Measurements from ENCODE around the gene PGBD4. TPM values are rescaled to one million over a fixed set of nuclear protein-coding genes. Genes with fewer than 3 reads are reported as not detected.

PGBD4 gene
- total RNA-seq, 2 donors from 2014 or later: 1.2 to 1.3 TPM

GRCh38 chr15:34109797-34110663 lies 8.1 kb downstream of the PGBD4 start:
- DNase-seq (ENCODE audit: low spot score): no peak
- Histone ChIP-seq H3K4me3 (no peak overlapping the region), H3K36me3 (no peaks in the 10 kb centered on the region), H3K9me3 (no peaks in the 10 kb centered on the region), H3K4me1 (replicated peaks) (no peaks in the 10 kb centered on the region), H3K27ac (no peak overlapping the region), H3K27me3 (replicated peaks; ENCODE audit: insufficient read depth) (no peaks in the 10 kb centered on the region)
- 68% methylated on average over 5 of the region's 5 CpGs for WGBS
- intact Hi-C loops (cut with DNase I): no loop called here
- TF ChIP-seq POLR2A (IDR thresholded peaks at IDR 0.05): no peak
- peak in 3 of 4 experiments; percentile 36 to 54 (median 39) for TF ChIP-seq CTCF (IDR thresholded peaks at IDR 0.05)
- TF ChIP-seq POLR2AphosphoS5 (IDR thresholded peaks at IDR 0.05): no peak

GRCh38 chr15:34111488-34111887 lies 9.6 kb downstream of the PGBD4 start:
- TF ChIP-seq POLR2AphosphoS5 (IDR thresholded peaks at IDR 0.05) (no peak), CTCF (IDR thresholded peaks at IDR 0.05) (no peak), POLR2A (IDR thresholded peaks at IDR 0.05) (no peak)
- Histone ChIP-seq H3K27me3 (replicated peaks; ENCODE audit: insufficient read depth) (no peaks in the 10 kb centered on the region), H3K4me1 (replicated peaks) (no peaks in the 10 kb centered on the region), H3K36me3 (no peaks in the 10 kb centered on the region), H3K9me3 (no peaks in the 10 kb centered on the region), H3K27ac (no peak overlapping the region), H3K4me3 (no peak overlapping the region)
- 69% methylated on average over 6 of the region's 6 CpGs for WGBS
- no peak for DNase-seq (ENCODE audit: low spot score)
- intact Hi-C loops (cut with DNase I): no loop called here

- Histone ChIP-seq H3K4me3 (no peak overlapping the region), H3K27ac (no peak overlapping the region), H3K36me3 (no peaks in the 10 kb centered on the region), H3K9me3 (no peaks in the 10 kb centered on the region), H3K27me3 (replicated peaks; ENCODE audit: insufficient read depth) (no peaks in the 10 kb centered on the region), H3K4me1 (replicated peaks) (no peaks in the 10 kb centered on the region)
- no peak for TF ChIP-seq POLR2AphosphoS5 (IDR thresholded peaks at IDR 0.05)
- no peak for TF ChIP-seq POLR2A (IDR thresholded peaks at IDR 0.05)
- TF ChIP-seq CTCF (IDR thresholded peaks at IDR 0.05): no peak
- 73% methylated on average over 2 of the region's 2 CpGs for WGBS
- DNase-seq (ENCODE audit: low spot score): no peak
- intact Hi-C loops (cut with DNase I): no loop called here
These were observed 12.3 kb downstream of the PGBD4 start for GRCh38 chr15:34114215-34114614.

GRCh38 chr15:34114739-34115138 lies 12.9 kb downstream of the PGBD4 start:
- no peak for DNase-seq (ENCODE audit: low spot score)
- no peak overlapping the region for H3K4me3 ChIP-seq
- H3K9me3 ChIP-seq: no peaks in the 10 kb centered on the region
- intact Hi-C loops (cut with DNase I): no loop called here
- H3K27me3 ChIP-seq (replicated peaks; ENCODE audit: insufficient read depth): no peaks in the 10 kb centered on the region
- TF ChIP-seq POLR2AphosphoS5 (IDR thresholded peaks at IDR 0.05): no peak
- TF ChIP-seq POLR2A (IDR thresholded peaks at IDR 0.05): no peak
- TF ChIP-seq CTCF (IDR thresholded peaks at IDR 0.05): no peak
- no peaks in the 10 kb centered on the region for H3K36me3 ChIP-seq
- 92% methylated on average over 3 of the region's 3 CpGs for WGBS
- H3K27ac ChIP-seq: no peak overlapping the region
- H3K4me1 ChIP-seq (replicated peaks): no peaks in the 10 kb centered on the region

- no peaks in the 10 kb centered on the region for H3K9me3 ChIP-seq
- DNase-seq (ENCODE audit: low spot score): no peak
- intact Hi-C loops (cut with DNase I): no loop called here
- 42% methylated on average over 2 of the region's 2 CpGs for WGBS
- no peaks in the 10 kb centered on the region for H3K4me1 ChIP-seq (replicated peaks)
- TF ChIP-seq POLR2A (IDR thresholded peaks at IDR 0.05) (no peak), POLR2AphosphoS5 (IDR thresholded peaks at IDR 0.05) (no peak), CTCF (IDR thresholded peaks at IDR 0.05) (no peak)
- H3K27ac ChIP-seq: no peak overlapping the region
- H3K4me3 ChIP-seq: no peak overlapping the region
- no peaks in the 10 kb centered on the region for H3K36me3 ChIP-seq
- H3K27me3 ChIP-seq (replicated peaks; ENCODE audit: insufficient read depth): no peaks in the 10 kb centered on the region
These were observed 14.7 kb downstream of the PGBD4 start for GRCh38 chr15:34116620-34117019.

All from prostate gland (tissue), 2 donors.